ELR (cell line): Measurements from ENCODE around the gene RNF208.
A peak's percentile ranks its signal among the peaks of the same experiment; 100 is the strongest.

Experiments used
- DNase-seq: peaks from one replicate; pipeline ENCODE4 v3.0.0-alpha.2; 2015; ENCODE audit warnings: low read depth

The RNF208 gene

DNA sequence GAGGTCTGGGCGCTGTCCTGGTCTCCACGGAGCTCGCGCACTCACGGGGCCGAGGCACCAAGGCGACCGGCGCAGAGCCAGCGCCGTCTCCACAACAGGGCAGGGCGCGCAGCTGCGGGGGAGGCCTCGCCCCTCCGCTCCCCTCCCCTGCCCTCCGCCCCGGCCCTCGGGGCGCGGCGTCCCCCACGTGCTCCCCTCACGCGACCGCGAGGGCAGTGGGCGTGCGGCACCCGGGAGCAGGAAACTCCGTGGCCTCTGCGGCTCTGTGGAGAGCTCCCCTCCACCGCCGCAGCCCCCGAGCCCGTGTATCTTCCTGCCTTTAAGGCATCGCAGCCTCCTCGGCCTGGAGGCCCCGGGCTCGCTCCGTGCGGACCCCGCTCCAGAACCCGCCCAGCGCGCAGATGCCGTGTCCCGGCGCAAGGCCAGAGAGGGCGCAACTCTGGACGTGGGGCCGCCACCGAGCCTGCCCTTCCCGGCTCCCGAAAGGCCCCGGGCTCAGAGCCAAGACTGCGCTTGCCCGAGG is 18.3 kb upstream of the RNF208 start:
- peak; percentile 76 for DNase-seq

DNA sequence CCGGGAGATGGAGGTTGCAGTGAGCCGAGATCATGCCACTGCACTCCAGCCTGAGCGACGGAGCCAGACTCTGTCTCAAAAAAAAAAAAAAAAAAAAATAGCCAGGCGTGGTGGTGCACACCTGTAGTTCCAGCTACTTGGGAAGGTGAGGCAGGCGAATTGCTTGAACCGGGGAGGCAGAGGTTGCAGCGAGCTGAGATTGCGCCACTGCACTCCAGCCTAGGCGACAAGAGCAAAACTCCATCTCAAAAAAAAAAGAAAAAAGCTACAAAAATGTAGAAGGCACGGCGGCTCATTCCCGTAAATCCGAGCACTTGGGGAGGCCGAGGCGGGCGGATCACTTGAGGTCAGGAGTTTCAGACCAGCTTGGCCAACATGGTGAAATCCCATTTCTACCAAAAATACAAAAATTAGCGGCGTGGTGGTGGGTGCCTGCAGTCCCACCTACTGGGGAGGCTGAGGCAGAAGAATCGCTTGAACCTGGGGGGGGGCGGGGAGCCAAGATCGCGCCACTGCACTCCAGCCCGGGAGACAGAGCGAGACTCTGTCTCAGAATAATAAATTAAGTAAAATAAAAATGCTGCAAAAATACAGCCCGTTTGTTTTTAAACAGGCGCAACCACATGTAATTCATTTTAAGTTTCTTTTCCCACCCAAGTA is 17.6 kb upstream of the RNF208 start:
- DNase-seq = peak; percentile 27

DNA sequence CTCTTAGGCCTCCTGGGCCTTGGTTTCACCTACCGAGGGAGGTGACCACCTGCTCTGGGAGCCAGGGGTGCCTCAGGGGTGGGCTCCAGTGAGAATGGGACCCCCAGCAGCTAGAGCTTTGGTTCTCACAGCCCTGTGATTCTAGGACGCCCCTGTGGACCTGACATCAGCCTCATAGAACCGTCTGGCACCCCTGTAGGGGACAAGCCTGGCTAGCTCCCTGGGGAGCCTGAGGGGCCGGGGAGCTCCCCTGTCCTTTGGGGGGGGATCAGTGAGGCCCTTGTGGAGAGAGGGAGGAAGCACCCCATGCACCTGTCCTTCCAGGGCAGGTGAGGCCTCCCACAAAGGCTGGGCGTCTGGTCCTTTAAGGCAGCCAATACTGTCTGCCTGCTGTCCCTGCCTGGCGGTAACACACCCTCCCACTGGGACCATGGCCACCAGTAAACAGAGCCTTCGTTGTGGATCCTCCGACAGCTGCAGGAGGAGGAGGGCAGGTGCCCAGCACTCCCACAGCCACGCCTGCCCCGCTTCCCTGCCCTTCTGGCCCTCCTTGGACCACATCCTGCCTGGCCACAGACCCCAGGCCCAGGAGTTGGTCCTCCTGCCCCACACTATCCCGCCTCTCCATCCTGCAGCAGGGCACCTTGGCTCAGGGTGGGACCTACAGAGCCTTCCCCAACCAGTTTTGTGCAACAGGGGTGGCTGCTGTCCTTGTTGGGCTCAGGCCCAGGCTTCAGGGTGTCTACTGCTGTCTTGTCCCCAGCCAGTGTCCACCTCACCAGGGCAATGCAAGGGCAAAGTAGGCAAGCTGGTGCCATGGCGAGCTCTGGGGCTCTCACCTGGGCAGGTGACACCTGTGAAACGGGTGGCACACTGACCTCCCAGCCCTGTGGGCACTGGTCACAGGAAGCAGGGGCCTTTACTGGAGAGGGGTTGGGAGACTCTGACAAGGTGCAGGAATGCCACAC is 16.0 kb upstream of the RNF208 start:
- no peak for DNase-seq

DNA sequence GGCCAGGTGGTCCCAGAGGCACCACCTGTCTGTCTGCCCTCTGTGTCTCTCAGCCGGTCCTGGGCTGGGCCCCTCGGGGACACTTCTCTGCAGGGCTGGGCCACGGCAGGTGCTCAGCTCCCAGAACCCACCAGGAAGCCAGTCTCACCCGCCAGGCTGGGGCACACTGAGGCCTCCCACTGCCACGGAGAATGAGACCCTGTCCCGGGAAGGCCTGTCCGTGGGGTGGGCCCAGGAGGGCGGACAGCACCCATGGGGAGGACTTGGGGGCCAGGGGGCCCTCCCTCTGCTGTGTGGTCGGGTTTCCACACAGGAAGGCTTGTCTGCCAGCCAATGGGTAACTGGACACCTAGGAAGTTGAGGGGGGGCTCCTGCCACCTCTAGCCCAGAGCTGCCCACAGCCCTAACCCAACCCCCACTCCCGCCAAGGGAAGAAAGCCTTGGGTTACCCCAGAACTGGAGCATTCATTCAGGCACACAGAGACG is 14.9 kb upstream of the RNF208 start:
- DNase-seq = no peak

DNA sequence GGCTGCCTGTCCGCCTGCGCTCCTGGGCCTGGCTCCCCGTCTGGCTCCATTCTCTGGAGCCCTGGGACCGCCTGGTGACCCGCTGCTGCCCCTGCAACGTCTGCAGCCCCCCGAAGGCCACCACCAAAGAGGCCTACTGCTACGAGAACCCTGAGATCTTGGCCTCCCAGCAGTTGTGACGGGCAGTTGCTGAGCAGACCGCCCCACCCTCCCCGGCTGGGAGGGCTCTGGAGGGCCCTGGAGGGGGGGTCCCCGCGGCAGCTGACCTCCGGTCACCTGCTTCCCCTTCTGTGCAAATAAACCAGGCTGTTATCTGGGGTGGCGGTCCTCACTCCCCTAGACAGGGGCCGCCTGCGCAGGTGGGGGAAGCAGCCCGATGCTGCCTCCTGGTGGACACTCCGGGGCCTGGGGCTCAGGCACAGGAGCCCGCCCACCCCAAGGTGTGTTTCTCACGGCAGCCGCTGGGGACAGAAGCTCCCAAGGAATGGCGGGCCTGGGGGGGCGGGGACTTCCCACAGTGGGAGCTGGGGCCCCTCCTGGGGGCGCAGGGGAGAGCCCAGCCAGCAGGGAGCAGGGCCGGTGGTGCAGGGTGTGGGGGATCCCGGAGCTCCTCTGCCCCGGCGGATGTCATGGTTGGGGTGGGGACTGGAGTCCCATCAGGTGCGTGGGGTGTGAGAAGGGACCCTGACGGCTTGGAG is 14.3 kb upstream of the RNF208 start:
- DNase-seq = peak; percentile 88

DNA sequence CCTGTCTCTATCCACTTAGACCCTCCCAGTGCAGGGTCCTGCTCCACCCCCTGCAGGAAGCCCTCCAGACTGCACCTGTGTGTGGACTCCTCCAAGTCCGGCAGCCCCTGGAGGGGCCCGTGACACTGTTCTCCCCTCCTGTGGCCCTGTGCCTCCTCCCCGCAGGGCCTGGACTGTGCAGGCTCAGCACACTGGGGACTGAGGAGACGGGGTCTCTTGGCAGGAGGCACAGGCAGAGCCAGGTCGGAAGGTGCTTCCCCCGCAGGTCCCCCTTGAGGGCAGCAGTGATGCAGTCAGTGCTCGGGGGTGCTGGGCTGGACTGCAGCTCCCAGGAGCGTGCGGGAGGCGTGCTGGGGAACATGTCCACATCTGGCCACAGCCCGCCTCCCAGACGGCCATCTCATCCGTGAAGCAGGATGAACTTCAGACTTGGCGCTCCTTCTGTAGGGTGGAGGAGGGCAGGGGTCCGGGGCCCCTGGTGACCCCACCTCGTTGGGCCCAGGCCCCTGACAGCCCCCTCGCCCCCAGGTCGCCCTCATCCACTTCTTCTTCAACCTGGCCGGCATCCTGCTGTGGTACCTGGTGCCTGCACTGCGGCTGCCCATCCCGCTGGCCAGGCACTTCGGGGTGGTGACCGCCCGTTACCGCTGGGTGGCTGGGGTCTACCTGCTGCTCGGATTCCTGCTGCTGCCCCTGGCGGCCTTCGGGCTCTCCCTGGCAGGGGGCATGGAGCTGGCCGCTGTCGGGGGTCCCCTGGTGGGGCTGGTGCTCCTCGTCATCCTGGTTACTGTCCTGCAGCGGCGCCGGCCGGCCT is 13.6 kb upstream of the RNF208 start:
- no peak for DNase-seq

DNA sequence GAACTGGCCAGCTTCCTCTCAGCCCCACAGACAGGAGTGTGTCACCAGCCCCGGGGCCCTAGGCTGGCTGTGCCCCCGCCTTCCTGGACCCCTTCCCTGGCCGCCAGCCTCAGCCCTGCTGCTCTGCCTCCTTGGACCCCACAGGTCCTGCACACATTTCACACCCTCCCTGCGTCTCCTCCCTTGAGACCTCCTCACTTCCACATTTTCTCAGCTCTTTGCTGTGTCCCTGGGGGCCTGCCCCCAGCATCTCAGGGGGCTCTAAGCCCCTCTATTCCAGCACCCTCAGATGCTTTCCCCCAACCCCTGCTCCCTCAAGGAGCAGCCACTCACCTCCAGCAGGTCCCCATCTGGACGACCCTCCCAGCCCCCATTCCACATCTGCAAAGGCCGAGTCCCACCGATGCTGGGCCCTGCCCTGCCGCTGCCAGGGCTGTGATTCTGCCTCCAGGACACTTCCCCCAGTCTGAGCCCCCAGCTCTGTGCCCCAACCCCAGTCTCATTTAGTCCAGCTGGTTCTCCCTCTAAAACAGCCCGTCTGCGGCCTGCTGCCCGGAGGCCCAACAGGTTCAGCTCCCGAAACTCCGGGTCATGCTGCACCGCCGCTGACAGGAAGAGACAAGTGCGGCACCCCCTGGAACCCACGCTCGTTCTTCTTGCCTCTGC is 12.9 kb upstream of the RNF208 start:
- DNase-seq = no peak

DNA sequence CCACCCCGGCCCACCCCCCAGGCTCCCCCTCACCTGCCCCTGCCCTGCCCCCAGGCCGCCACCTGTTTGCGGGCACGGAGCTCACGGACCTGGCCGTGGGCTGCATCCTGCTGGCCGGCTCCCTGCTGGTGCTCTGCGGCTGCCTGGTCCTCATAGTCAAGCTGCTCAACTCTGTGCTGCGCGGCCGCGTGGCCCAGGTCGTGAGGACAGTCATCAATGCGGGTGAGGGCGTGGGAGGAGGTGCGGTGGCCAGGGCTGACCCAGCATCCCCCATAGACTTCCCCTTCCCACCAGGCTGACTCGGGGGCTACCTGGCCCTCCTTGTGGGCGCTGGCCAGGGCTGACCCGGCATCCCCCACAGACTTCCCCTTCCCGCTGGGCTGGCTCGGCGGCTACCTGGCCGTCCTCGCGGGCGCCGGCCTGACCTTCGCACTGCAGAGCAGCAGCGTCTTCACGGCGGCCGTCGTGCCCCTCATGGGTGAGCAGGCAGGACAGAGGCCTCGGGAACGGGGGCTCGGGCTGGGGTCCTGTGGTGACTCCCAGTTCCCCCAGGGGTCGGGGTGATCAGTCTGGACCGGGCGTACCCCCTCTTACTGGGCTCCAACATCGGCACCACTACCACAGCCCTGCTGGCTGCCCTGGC is 12.1 kb upstream of the RNF208 start:
- no peak for DNase-seq

DNA sequence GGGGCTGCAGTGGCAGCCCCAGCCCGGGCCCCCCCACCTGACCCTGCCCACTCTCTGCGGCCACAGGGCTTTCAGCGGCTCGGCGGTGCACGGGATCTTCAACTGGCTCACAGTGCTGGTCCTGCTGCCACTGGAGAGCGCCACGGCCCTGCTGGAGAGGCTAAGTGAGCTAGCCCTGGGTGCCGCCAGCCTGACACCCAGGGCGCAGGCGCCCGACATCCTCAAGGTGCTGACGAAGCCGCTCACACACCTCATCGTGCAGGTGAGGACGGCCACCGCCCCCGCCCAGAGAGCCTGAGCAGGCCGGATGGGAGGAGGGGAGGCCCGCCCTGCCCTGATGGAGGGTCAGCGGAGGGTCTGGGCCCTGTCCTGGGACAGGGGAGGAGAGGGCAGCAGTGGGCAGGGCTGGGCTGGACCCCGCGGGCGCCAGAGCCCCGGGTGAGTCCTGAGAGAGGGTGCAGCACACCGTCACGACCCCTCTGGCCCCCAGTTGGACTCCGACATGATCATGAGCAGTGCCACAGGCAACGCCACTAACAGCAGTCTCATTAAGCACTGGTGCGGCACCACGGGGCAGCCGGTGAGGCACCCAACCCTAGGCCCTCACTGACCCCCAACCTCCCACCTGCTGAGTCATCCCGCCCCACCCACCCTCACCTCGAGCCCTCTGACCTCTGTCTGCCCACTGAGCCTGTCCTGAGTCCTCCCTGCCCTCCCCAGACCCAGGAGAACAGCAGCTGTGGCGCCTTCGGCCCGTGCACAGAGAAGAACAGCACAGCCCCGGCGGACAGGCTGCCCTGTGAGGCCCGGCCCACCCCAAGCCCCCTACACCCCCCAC is 11.3 kb upstream of the RNF208 start:
- no peak for DNase-seq

DNA sequence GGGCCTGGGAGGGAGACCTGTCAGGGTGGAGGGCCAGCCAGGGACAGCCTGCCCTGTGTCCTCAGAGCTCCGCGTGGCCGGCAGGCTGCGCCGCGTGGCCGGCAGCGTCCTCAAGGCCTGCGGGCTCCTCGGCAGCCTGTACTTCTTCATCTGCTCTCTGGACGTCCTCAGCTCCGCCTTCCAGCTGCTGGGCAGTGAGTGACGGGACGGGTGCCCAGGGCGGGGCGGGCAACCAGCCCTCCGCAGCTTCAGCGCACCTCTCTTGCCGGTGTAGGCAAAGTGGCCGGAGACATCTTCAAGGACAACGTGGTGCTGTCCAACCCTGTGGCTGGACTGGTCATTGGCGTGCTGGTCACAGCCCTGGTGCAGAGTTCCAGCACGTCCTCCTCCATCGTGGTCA is 10.5 kb upstream of the RNF208 start:
- no peak for DNase-seq

DNA sequence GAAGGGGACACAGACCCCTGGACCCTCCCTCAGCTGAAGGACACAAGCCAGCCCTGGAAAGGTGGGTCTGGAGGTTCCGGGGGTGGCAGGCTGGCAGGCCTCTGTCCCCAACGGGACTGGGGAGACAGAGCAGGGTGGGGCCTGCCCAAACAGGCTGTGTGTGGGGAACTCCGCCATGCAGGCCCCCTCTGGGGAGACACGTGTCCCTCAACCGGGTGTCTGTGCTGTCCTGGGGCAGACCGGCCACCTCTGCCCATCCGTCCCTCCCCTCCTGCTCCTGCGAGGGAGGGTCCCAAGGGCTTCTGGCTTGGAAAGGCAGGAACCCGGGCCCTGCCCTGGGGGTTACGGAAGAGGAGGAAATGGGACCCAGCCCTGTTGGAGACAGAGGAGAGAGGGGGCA is 10.1 kb upstream of the RNF208 start:
- no peak for DNase-seq

DNA sequence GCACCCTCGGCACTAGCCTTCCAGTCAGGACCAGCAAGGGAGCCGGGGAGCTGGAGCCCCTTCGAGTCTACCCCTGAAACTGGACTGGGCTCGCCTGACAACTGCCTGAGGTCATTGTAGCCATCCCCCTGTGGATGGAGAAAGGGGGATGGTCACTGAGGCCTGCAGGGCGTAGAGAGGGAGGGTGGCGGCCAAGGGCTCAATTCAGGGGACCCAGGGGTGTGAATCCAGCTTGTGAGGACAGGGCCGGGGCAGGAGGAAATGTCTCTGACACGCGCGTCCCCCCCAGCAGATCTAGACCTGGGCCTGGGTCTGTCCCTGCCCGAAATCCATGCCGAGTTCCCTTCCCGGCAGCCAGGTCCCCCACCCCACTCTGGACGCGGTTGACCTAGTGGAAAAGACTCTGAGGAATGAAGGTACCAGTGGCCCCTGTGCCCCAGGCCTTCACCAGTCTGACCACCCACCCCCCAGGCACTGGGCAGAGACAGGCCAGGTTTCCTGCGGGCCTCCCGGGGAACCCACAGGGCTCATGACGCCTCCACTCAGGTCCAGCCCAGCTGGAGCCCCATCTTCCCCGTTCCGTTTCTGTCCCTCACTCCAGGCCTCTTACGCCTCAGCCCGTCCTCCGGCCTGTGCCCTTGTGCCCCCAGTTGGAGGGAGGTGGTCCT is 9.5 kb upstream of the RNF208 start:
- no peak for DNase-seq

DNA sequence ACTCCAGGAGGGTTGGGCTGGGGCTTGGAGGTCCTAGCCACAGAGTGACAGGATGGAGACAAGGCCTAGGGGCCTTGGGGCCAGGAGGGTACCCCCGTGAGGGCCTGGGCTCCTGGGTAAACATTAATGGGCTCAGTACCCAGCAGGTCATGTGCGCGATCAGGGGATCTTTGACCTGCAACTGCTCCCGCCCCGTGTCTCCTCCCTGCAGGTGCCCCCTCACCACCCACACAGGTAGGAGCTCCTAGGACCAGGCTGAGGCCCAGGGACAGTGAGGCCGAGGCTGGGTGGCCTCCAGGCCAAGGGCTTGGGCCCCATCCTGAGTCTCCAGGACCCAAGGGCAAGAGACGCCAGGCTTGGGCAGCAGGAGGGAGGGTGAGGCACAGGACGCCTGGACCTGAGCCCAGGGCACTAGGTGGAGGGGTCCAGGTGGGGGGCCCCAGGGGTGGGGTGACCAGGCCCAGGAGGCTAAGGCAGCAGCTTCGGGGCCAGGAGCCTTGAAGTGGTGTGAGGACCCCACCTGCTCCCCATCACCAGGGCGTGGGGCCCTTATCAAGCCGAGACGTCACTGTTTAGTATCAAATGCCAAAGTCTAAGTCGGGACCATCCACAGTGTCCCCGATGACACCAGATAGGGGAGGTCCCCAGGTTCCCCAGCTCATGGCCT is 8.8 kb upstream of the RNF208 start, which contains the start of gene SLC34A3:
SLC34A3 (plus strand) TSS at position 197 of the 667 bp plus-strand sequence. CDS start 802 bp downstream, outside the sequence.
- DNase-seq = no peak

DNA sequence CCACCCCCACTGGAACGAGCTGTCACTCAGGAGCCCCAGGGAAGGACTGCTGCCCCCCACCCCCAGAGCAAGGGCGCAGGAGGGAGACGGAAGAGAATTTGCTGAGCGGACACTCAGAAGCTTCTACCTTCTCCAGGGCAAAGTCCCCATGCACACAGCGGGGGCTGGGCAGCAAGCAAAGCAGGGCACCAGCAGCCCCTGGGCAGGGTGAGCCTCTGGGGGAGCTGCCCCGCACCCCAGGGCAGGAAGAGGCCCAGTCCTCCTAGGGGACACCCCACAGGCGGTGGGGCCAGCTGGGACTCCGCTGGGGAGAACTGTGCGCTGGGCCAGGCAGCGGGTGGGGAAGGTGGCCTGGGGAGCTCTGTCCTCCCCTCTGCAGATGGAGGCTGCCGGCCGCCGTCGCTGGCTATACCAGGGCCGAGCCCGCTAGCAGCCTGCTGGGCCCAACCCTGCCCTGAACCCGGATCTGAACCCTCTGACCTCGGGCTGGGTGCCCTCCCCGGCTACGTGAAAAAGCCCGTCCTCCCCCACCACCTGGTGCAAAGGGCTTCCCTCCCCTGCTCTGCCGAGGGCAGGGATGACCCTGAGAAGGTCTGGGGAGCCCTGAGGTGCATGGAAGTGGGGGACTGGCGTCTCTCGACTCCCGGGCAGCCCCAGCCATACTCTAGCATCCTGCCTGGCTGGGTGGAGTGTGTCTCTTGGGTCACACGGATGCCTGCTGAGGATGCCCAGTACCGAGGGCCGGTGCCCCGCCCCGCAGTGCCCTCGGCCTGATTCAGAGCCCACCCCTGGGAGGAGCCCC is 8.1 kb upstream of the RNF208 start:
- DNase-seq = no peak

DNA sequence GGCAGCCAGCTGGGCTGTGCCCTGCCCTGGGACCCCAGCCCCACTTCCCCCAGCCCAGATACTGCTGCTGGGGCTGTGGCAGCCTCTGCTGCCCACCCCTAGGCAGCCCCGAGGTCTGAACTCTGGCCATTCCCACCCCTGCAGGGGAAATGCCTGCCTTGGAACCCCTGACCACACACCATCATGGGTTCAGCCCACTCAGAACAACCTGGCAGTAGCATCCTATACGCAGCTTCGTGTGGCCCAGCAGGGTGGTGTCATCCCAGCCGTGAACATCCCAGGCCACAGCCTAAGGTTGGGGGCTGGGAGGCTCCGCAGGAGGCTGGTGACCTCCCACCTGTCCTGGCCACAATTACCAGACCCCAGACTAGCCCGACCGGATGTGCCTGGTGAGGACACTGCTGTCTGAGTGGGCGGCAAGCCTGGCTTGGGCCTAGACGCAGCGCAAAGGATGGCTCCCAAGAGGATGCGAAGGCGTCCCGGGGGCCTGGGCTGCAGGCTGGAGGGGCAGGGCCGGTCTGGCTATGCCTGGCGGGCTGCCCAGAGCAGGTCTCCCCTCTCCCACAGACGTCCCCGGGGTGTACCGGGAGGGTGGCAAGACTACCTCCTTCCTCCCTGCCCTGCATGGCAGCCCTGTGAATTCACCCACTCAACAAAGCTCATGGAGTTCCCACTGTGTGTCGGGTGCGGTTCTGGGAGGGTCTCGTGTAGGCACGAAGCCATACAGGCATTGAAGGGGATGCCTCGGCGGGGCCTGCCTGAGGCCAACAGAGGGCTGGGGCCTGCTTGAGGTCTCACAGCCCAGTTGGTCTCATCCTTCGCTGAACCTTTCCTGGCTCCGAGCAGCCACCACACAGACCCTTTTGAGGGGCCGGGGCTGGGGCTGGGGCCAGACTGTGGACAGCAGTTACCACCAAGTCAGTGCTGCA is 7.2 kb upstream of the RNF208 start:
- no peak for DNase-seq

DNA sequence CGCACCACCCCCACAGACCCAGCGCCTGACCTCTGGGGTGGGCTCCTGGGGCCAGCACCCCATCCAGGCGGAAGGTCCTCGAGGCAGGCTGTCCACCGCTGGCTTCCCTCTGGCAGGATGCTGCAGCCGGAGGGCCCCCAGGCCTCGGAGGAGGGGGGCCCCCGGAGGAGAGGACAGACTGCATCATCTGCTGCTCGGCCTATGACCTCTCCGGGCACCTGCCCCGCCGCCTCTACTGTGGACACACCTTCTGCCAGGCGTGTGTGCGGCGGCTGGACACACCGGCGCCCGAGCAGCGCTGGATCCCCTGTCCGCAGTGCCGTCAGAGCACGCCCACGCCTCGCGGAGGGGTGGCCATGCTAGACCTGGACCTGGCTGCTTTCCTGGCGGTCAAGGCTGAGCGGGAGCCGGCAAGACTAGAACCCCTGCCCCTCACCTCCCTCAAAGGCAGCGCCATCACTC is 6.5 kb upstream of the RNF208 start:
- DNase-seq = no peak
